Measurements from ENCODE around the gene NOL3. TPM values are rescaled to one million over a fixed set of nuclear protein-coding genes. Genes with fewer than 3 reads are reported as not detected.

NOL3 gene
- total RNA-seq, 2 experiments from 2014 or later, result 14.8 to 20.1 TPM

GRCh38 chr16:67147437-67148140, 22.7 kb upstream of the NOL3 start:
- no peaks in the 10 kb centered on the region for H3K9me3 Mint-ChIP-seq
- no peaks in the 10 kb centered on the region for H3K27me3 Mint-ChIP-seq
- H3K4me3 Mint-ChIP-seq, result no peak overlapping the region
- no peak for DNase-seq
- H3K27ac Mint-ChIP-seq, result no peak overlapping the region
- intact Hi-C loops (cut with micrococcal nuclease), result loop anchor here (1.0 kb wide), 1 partner anchor 23 kb away; the partner anchor contains the start of gene NOL3
- peaks cover 8% of the 10 kb centered on the region for H3K4me1 Mint-ChIP-seq (ENCODE audit: low read depth)
- H3K36me3 Mint-ChIP-seq, result peaks cover 41% of the 10 kb centered on the region
- POLR2A ChIA-PET, result no interaction called here
- CTCF ChIA-PET, result interaction anchor here (1.2 kb wide), 1 partner anchor 8 kb away, joined by 4 read pairs; no protein-coding TSS in a partner anchor

- DNase-seq, result no peak
- ChIA-PET CTCF (interaction anchor here (1.1 kb wide), 1 partner anchor 130 kb away, joined by 4 read pairs; no protein-coding TSS in a partner anchor), POLR2A (no interaction called here)
- Mint-ChIP-seq H3K27ac (no peak overlapping the region), H3K9me3 (no peaks in the 10 kb centered on the region), H3K27me3 (no peaks in the 10 kb centered on the region), H3K36me3 (peaks cover 37% of the 10 kb centered on the region), H3K4me1 (ENCODE audit: low read depth) (peaks cover 15% of the 10 kb centered on the region), H3K4me3 (no peak overlapping the region)
- intact Hi-C loops (cut with micrococcal nuclease), result no loop called here
Observed at GRCh38 chr16:67148221-67148620, 22.1 kb upstream of the NOL3 start.

GRCh38 chr16:67148656-67149275, 21.6 kb upstream of the NOL3 start:
- Mint-ChIP-seq H3K4me1 (ENCODE audit: low read depth) (peaks cover 18% of the 10 kb centered on the region), H3K9me3 (no peaks in the 10 kb centered on the region), H3K27ac (no peak overlapping the region), H3K27me3 (no peaks in the 10 kb centered on the region), H3K36me3 (peaks cover 35% of the 10 kb centered on the region), H3K4me3 (peak overlapping the region; percentile 10)
- CTCF ChIA-PET, result interaction anchor here (1.1 kb wide), 2 partner anchors 12 to 131 kb away, joined by 3 to 4 read pairs; partner anchors contain the start of gene FBXL8
- POLR2A ChIA-PET, result interaction anchor here (1.0 kb wide), 1 partner anchor 14 kb away, joined by 4 read pairs; no protein-coding TSS in a partner anchor
- intact Hi-C loops (cut with micrococcal nuclease), result no loop called here
- no peak for DNase-seq

- no peaks in the 10 kb centered on the region for H3K9me3 Mint-ChIP-seq
- H3K4me1 Mint-ChIP-seq (ENCODE audit: low read depth), result peaks cover 23% of the 10 kb centered on the region
- intact Hi-C loops (cut with micrococcal nuclease), result no loop called here
- peak overlapping the region; percentile 47 for H3K27ac Mint-ChIP-seq
- CTCF ChIA-PET, result interaction anchor here (1.1 to 14.8 kb wide), 3 partner anchors 11 to 132 kb away, joined by 3 to 350 read pairs (median 4); partner anchors contain the start of gene FBXL8
- DNase-seq, result no peak
- POLR2A ChIA-PET, result interaction anchor here (1.0 kb wide), 1 partner anchor 13 kb away, joined by 4 read pairs; no protein-coding TSS in a partner anchor
- H3K27me3 Mint-ChIP-seq, result no peaks in the 10 kb centered on the region
- peak overlapping the region; percentile 10 for H3K4me3 Mint-ChIP-seq
- peaks cover 33% of the 10 kb centered on the region for H3K36me3 Mint-ChIP-seq
Observed at GRCh38 chr16:67149276-67150046, 20.9 kb upstream of the NOL3 start.

- peak overlapping the region; percentile 68 for H3K4me3 Mint-ChIP-seq
- intact Hi-C loops (cut with micrococcal nuclease), result no loop called here
- CTCF ChIA-PET, result interaction anchor here (1.0 to 14.8 kb wide), 9 partner anchors 9 to 196 kb away, joined by 3 to 350 read pairs (median 5); partner anchors contain the start of genes CES3 and NOL3
- POLR2A ChIA-PET, result interaction anchor here (0.8 to 1.8 kb wide), 3 partner anchors 10 to 136 kb away, joined by 3 to 8 read pairs (median 5); partner anchors contain the start of genes FBXL8 and TRADD
- H3K4me1 Mint-ChIP-seq (ENCODE audit: low read depth), result peaks cover 26% of the 10 kb centered on the region
- no peaks in the 10 kb centered on the region for H3K9me3 Mint-ChIP-seq
- peaks cover 30% of the 10 kb centered on the region for H3K36me3 Mint-ChIP-seq
- H3K27ac Mint-ChIP-seq, result no peak overlapping the region
- no peaks in the 10 kb centered on the region for H3K27me3 Mint-ChIP-seq
- peak; percentile 72 for DNase-seq
Observed at GRCh38 chr16:67150047-67150832, 20.1 kb upstream of the NOL3 start.

- H3K4me1 Mint-ChIP-seq (ENCODE audit: low read depth), result peaks cover 29% of the 10 kb centered on the region
- peak; percentile 65 for DNase-seq
- no peaks in the 10 kb centered on the region for H3K27me3 Mint-ChIP-seq
- intact Hi-C loops (cut with micrococcal nuclease), result no loop called here
- H3K4me3 Mint-ChIP-seq, result peak within 1 kb of the TSS; percentile 68
- no peaks in the 10 kb centered on the region for H3K9me3 Mint-ChIP-seq
- peaks cover 26% of the 10 kb centered on the region for H3K36me3 Mint-ChIP-seq
- CTCF ChIA-PET, result interaction anchor here (0.5 to 14.8 kb wide), 11 partner anchors 8 to 222 kb away, joined by 3 to 350 read pairs (median 5); partner anchors contain the start of genes CES3 and NOL3
- POLR2A ChIA-PET, result interaction anchor here (0.8 to 1.8 kb wide), 4 partner anchors 9 to 137 kb away, joined by 3 to 8 read pairs (median 4); partner anchors contain the start of genes FBXL8 and TRADD
- H3K27ac Mint-ChIP-seq, result peak within 1 kb of the TSS; percentile 38
Observed at GRCh38 chr16:67150833-67151396, 19.4 kb upstream of the NOL3 start, which contains the start of gene B3GNT9. Gene B3GNT9, minus strand, starts transcription at chr16:67150998. Its CDS starts 513 bp downstream, at chr16:67150485.

- H3K9me3 Mint-ChIP-seq, result no peaks in the 10 kb centered on the region
- DNase-seq, result no peak
- H3K27ac Mint-ChIP-seq, result no peak overlapping the region
- peak overlapping the region; percentile 68 for H3K4me3 Mint-ChIP-seq
- no peaks in the 10 kb centered on the region for H3K27me3 Mint-ChIP-seq
- peaks cover 36% of the 10 kb centered on the region for H3K4me1 Mint-ChIP-seq (ENCODE audit: low read depth)
- ChIA-PET CTCF (interaction anchor here (0.5 to 14.8 kb wide), 11 partner anchors 8 to 221 kb away, joined by 3 to 350 read pairs (median 5); partner anchors contain the start of genes CES3 and NOL3), POLR2A (interaction anchor here (0.5 to 1.8 kb wide), 5 partner anchors 8 to 172 kb away, joined by 3 to 8 read pairs (median 3); partner anchors contain the start of genes FBXL8 and TRADD)
- H3K36me3 Mint-ChIP-seq, result peaks cover 21% of the 10 kb centered on the region
- intact Hi-C loops (cut with micrococcal nuclease), result no loop called here
Observed at GRCh38 chr16:67151431-67152097, 18.8 kb upstream of the NOL3 start.

- intact Hi-C loops (cut with micrococcal nuclease), result loop anchor here (5.0 kb wide), 1 partner anchor 47 kb away; the partner anchor contains the start of gene PHAF1
- peaks cover 5% of the 10 kb centered on the region for H3K36me3 Mint-ChIP-seq
- ChIA-PET CTCF (interaction anchor here (0.6 to 14.8 kb wide), 76 partner anchors 7 to 360 kb away, joined by 3 to 350 read pairs (median 6); partner anchors contain the start of genes CBFB, CES3, CES4A and CIAO2B), POLR2A (interaction anchor here (1.1 to 1.7 kb wide), 6 partner anchors 9 to 141 kb away, joined by 3 to 8 read pairs (median 4); partner anchors contain the start of gene HSF4)
- no peak overlapping the region for H3K27ac Mint-ChIP-seq
- no peak for DNase-seq
- peak overlapping the region; percentile 68 for H3K4me3 Mint-ChIP-seq
- no peaks in the 10 kb centered on the region for H3K27me3 Mint-ChIP-seq
- no peaks in the 10 kb centered on the region for H3K9me3 Mint-ChIP-seq
- H3K4me1 Mint-ChIP-seq (ENCODE audit: low read depth), result peaks cover 56% of the 10 kb centered on the region
Observed at GRCh38 chr16:67154578-67155294, 15.6 kb upstream of the NOL3 start.

- Mint-ChIP-seq H3K36me3 (peaks cover 5% of the 10 kb centered on the region), H3K4me3 (peak overlapping the region; percentile 68), H3K9me3 (no peaks in the 10 kb centered on the region), H3K27me3 (no peaks in the 10 kb centered on the region), H3K27ac (no peak overlapping the region), H3K4me1 (ENCODE audit: low read depth) (peaks cover 56% of the 10 kb centered on the region)
- CTCF ChIA-PET, result interaction anchor here (0.6 to 14.8 kb wide), 74 partner anchors 8 to 359 kb away, joined by 3 to 350 read pairs (median 6); partner anchors contain the start of genes CBFB, CES3, CES4A and CIAO2B
- POLR2A ChIA-PET, result interaction anchor here (1.1 to 1.7 kb wide), 6 partner anchors 9 to 142 kb away, joined by 3 to 8 read pairs (median 4); partner anchors contain the start of gene HSF4
- intact Hi-C loops (cut with micrococcal nuclease), result loop anchor here (5.0 kb wide), 1 partner anchor 48 kb away; the partner anchor contains the start of gene PHAF1
- DNase-seq, result peak; percentile 85
Observed at GRCh38 chr16:67155295-67156142, 14.8 kb upstream of the NOL3 start.
